Measurements from ENCODE around the gene GFER. TPM values are rescaled to one million over a fixed set of nuclear protein-coding genes. Genes with fewer than 3 reads are reported as not detected.
"Not testable (repeated sequence)": the region's sequence is repeated elsewhere in the genome, so short reads cannot be mapped to it uniquely, and the experiment has no call there.

GFER gene
- 16.4 and 26.4 TPM in 2 replicates for total RNA-seq (2014; rRNA removed; shearing (Covaris generic))
- 31.0 and 31.6 TPM in 2 replicates for polyA plus RNA-seq (2016; fragmentation: Nextera tagmentation; extraction: Ambion mirVana)

- Histone ChIP-seq H3K9me3 (ENCODE audit: low read depth) (no peaks in the 10 kb centered on the region), H3K27ac (no peak within 1 kb of the TSS), H3K4me2 (ENCODE audit: unreplicated experiment) (peak within 1 kb of the TSS; percentile 91), H2AFZ (peak within 1 kb of the TSS; percentile 63), H4K20me1 (ENCODE audit: insufficient read depth) (no peaks in the 10 kb centered on the region), H3K36me3 (ENCODE audit: low read depth) (no peaks in the 10 kb centered on the region), H3K9me2 (ENCODE audit: insufficient read depth) (no peaks in the 10 kb centered on the region), H3K4me3 (peak within 1 kb of the TSS; percentile 86), H3K27me3 (replicated peaks; ENCODE audit: insufficient read depth) (peaks cover 24% of the 10 kb centered on the region), H3K79me2 (ENCODE audit: insufficient read depth) (peaks cover 9% of the 10 kb centered on the region; the same call in 1 of the 2 replicates), H3K4me1 (ENCODE audit: insufficient read depth) (no peaks in the 10 kb centered on the region), H3K9ac (peak within 1 kb of the TSS; percentile 82), H3F3A (ENCODE audit: insufficient read depth) (peaks cover 9% of the 10 kb centered on the region)
- TF ChIP-seq EZH2 (IDR thresholded peaks at IDR 0.05; ENCODE audit: insufficient read depth, poor library complexity, severe bottlenecking) (no peak), EZH2phosphoT487 (IDR thresholded peaks at IDR 0.05; ENCODE audit: insufficient read depth, low read depth) (no peak)
- WGBS, 2 experiments (ENCODE audit: low coverage in 1 of 2, low lambda C conversion rate in 2 of 2, missing lambda C conversion rate in 2 of 2): 0 to 1% methylated on average over 54 to 62 of the region's 109 CpGs
- peak; percentile 95 for DNase-seq
- in situ Hi-C loops (cut with MboI): no loop called here
These were observed at the start of gene GFER for GRCh38 chr16:1983544-1984346. Gene GFER (plus strand): TSS chr16:1984193. CDS start chr16:1984219, 26 bp downstream.

- H4K20me1 ChIP-seq (ENCODE audit: insufficient read depth): no peaks in the 10 kb centered on the region
- no peak overlapping the region for H3K4me2 ChIP-seq (ENCODE audit: unreplicated experiment)
- WGBS, 2 experiments (ENCODE audit: low coverage in 1 of 2, low lambda C conversion rate in 2 of 2, missing lambda C conversion rate in 2 of 2): 93% methylated on average over 11 of the region's 11 CpGs
- no peaks in the 10 kb centered on the region for H3K4me1 ChIP-seq (ENCODE audit: insufficient read depth)
- in situ Hi-C loops (cut with MboI): no loop called here
- no peak for TF ChIP-seq EZH2 (IDR thresholded peaks at IDR 0.05; ENCODE audit: insufficient read depth, poor library complexity, severe bottlenecking)
- no peak for TF ChIP-seq EZH2phosphoT487 (IDR thresholded peaks at IDR 0.05; ENCODE audit: insufficient read depth, low read depth)
- no peak for DNase-seq
- no peak overlapping the region for H3K4me3 ChIP-seq
- no peak overlapping the region for H3K9ac ChIP-seq
- H3K79me2 ChIP-seq (ENCODE audit: insufficient read depth): no peaks in the 10 kb centered on the region
- H3K36me3 ChIP-seq (ENCODE audit: low read depth): no peaks in the 10 kb centered on the region; the same call in 1 of the 2 replicates
- H3F3A ChIP-seq (ENCODE audit: insufficient read depth): no peaks in the 10 kb centered on the region
- no peaks in the 10 kb centered on the region for H3K9me2 ChIP-seq (ENCODE audit: insufficient read depth)
- no peaks in the 10 kb centered on the region for H3K9me3 ChIP-seq (ENCODE audit: low read depth)
- H2AFZ ChIP-seq: no peak overlapping the region
- H3K27me3 ChIP-seq (replicated peaks; ENCODE audit: insufficient read depth): no peaks in the 10 kb centered on the region
- H3K27ac ChIP-seq: no peak overlapping the region
These were observed 47.0 kb upstream of the GFER start for GRCh38 chr16:1936945-1937479.

GRCh38 chr16:1938316-1938715 lies 45.7 kb upstream of the GFER start:
- DNase-seq: no peak
- Histone ChIP-seq H3F3A (ENCODE audit: insufficient read depth) (no peaks in the 10 kb centered on the region), H3K4me2 (ENCODE audit: unreplicated experiment) (no peak overlapping the region), H3K9me2 (ENCODE audit: insufficient read depth) (no peaks in the 10 kb centered on the region), H3K9me3 (ENCODE audit: low read depth) (no peaks in the 10 kb centered on the region), H3K4me3 (no peak overlapping the region), H2AFZ (no peak overlapping the region), H4K20me1 (ENCODE audit: insufficient read depth) (no peaks in the 10 kb centered on the region), H3K27me3 (replicated peaks; ENCODE audit: insufficient read depth) (no peaks in the 10 kb centered on the region), H3K36me3 (ENCODE audit: low read depth) (no peaks in the 10 kb centered on the region; the same call in 1 of the 2 replicates), H3K79me2 (ENCODE audit: insufficient read depth) (no peaks in the 10 kb centered on the region), H3K4me1 (ENCODE audit: insufficient read depth) (no peaks in the 10 kb centered on the region), H3K9ac (no peak overlapping the region), H3K27ac (no peak overlapping the region)
- in situ Hi-C loops (cut with MboI): no loop called here
- WGBS, 2 experiments (ENCODE audit: low coverage in 1 of 2, low lambda C conversion rate in 2 of 2, missing lambda C conversion rate in 2 of 2): 94 to 97% methylated on average over 10 of the region's 10 CpGs
- TF ChIP-seq EZH2phosphoT487 (IDR thresholded peaks at IDR 0.05; ENCODE audit: insufficient read depth, low read depth): no peak
- no peak for TF ChIP-seq EZH2 (IDR thresholded peaks at IDR 0.05; ENCODE audit: insufficient read depth, poor library complexity, severe bottlenecking)

- Histone ChIP-seq H3K79me2 (ENCODE audit: insufficient read depth) (no peaks in the 10 kb centered on the region), H3K9ac (no peak overlapping the region), H3K36me3 (ENCODE audit: low read depth) (no peaks in the 10 kb centered on the region; the same call in 1 of the 2 replicates), H3K27me3 (replicated peaks; ENCODE audit: insufficient read depth) (no peaks in the 10 kb centered on the region), H3K9me2 (ENCODE audit: insufficient read depth) (no peaks in the 10 kb centered on the region), H3K4me2 (ENCODE audit: unreplicated experiment) (no peak overlapping the region), H3F3A (ENCODE audit: insufficient read depth) (no peaks in the 10 kb centered on the region), H3K9me3 (ENCODE audit: low read depth) (no peaks in the 10 kb centered on the region), H3K27ac (no peak overlapping the region), H3K4me3 (no peak overlapping the region), H4K20me1 (ENCODE audit: insufficient read depth) (no peaks in the 10 kb centered on the region), H2AFZ (no peak overlapping the region), H3K4me1 (ENCODE audit: insufficient read depth) (no peaks in the 10 kb centered on the region)
- in situ Hi-C loops (cut with MboI): no loop called here
- DNase-seq: no peak
- WGBS, 2 experiments (ENCODE audit: low coverage in 1 of 2, low lambda C conversion rate in 2 of 2, missing lambda C conversion rate in 2 of 2): 82 to 86% methylated on average over 15 to 17 of the region's 17 CpGs
- no peak for TF ChIP-seq EZH2phosphoT487 (IDR thresholded peaks at IDR 0.05; ENCODE audit: insufficient read depth, low read depth)
- TF ChIP-seq EZH2 (IDR thresholded peaks at IDR 0.05; ENCODE audit: insufficient read depth, poor library complexity, severe bottlenecking): no peak
These were observed 45.1 kb upstream of the GFER start for GRCh38 chr16:1938910-1939309.

- H3K4me2 ChIP-seq (ENCODE audit: unreplicated experiment); H3K4me3 ChIP-seq; H3K9me2 ChIP-seq (ENCODE audit: insufficient read depth); H3K9me3 ChIP-seq (ENCODE audit: low read depth); H3K27ac ChIP-seq; H3K36me3 ChIP-seq (ENCODE audit: low read depth); in situ Hi-C loops (cut with MboI); H3K79me2 ChIP-seq (ENCODE audit: insufficient read depth); H3F3A ChIP-seq (ENCODE audit: insufficient read depth); H3K27me3 ChIP-seq (replicated peaks; ENCODE audit: insufficient read depth); H4K20me1 ChIP-seq (ENCODE audit: insufficient read depth); DNase-seq; H3K4me1 ChIP-seq (ENCODE audit: insufficient read depth); H3K9ac ChIP-seq; H2AFZ ChIP-seq: not testable (repeated sequence)
- WGBS, 2 experiments (ENCODE audit: low coverage in 1 of 2, low lambda C conversion rate in 2 of 2, missing lambda C conversion rate in 2 of 2): 96 to 97% methylated on average over 5 to 8 of the region's 8 CpGs
These were observed 44.2 kb upstream of the GFER start for GRCh38 chr16:1939833-1940232.
